Measurements from ENCODE around the gene SIKE1.
"Not testable (repeated sequence)": the region's sequence is repeated elsewhere in the genome, so short reads cannot be mapped to it uniquely, and the experiment has no call there.

The SIKE1 gene

GRCh38 chr1:114755006-114755931 lies 25.2 kb downstream of the SIKE1 start:
- peak; percentile 31 for DNase-seq (ENCODE audit: low read depth, low spot score)

DNA sequence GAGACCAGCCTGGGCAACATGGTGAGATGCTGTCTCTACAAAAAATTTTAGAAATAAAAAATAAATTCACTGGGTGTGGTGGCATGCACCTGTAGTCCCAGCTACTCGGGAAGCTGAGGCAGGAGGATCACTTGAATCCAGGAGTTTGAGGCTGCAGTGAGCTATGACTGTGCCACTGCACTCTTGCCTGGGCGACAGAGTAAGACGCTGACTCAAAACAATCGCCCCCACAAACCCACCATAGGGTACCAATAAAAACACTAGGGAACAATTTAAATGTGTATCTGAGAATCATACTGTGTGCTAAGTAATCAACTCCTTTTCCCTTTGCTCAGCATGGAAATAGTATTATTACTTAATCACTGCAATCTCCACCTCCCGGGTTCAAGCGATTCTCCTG lies 26.8 kb downstream of the SIKE1 start:
- DNase-seq (ENCODE audit: low read depth, low spot score), result not testable (repeated sequence)

DNA sequence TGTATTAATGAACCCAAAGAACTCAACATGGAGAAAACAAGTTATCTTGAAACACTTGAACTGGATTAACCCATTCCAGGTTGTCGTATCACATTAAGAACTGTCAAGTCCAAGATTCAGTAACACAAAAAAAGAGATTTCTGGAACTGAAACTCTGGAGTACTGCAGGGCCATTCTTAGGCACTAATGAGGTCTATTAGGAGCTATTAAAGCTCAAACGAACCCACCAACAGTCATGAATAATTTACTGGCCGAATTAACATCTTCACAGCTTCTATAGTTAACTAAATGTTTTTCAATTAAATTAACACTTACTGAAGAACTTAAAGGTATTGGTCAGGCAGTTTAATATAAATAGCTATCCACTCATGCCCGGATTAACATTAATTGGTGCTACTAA lies 27.3 kb downstream of the SIKE1 start:
- DNase-seq (ENCODE audit: low read depth, low spot score), result no peak

GRCh38 chr1:114750780-114751179 lies 29.7 kb downstream of the SIKE1 start:
- peak; percentile 67 for DNase-seq (ENCODE audit: low read depth, low spot score)

DNA sequence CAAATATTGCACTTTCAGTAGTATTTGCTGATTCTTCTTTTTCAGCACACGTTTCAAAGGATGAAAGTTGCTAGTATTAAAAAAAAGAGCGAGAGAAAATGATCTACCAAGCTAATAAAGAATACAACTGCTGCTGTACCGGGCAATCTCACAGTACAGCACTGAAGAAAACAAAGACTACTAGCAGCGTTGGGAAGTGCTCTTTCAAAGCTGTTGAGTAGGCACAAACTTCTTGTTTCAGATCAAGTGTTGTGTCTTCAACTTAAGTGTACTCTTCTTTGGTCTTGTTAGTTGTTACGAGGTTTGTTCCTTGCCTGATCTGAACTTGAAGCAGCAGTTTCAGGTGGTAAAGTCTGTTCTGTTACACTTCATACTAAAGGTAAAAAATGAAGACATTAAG lies 30.6 kb downstream of the SIKE1 start:
- no peak for DNase-seq (ENCODE audit: low read depth, low spot score)

GRCh38 chr1:114746450-114747121 lies 33.9 kb downstream of the SIKE1 start:
- no peak for DNase-seq (ENCODE audit: low read depth, low spot score)

- peak; percentile 43 for DNase-seq (ENCODE audit: low read depth, low spot score)
These were observed 35.2 kb downstream of the SIKE1 start for GRCh38 chr1:114745291-114745690.

- no peak for DNase-seq (ENCODE audit: low read depth, low spot score)
These were observed 38.3 kb downstream of the SIKE1 start for GRCh38 chr1:114741963-114742746.

DNA sequence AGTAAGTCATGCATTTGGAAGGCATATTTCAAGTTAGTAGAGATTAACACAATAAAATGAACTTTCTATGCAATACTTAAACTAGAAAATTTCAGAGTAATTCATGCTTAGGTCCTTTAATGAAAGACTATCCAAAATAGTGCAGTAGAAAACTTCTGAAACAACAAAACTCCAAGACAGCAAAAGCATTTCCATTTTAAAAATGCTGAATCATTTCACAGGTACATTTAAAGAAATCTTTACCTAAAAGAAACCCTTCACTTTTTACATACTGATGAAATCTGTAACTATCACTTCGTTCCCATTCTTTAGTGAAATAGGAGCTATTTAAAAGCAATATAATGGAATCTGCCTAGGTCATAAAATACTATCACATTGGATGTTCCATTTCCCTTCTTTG lies 40.2 kb downstream of the SIKE1 start:
- no peak for DNase-seq (ENCODE audit: low read depth, low spot score)

- DNase-seq (ENCODE audit: low read depth, low spot score), result no peak
These were observed 43.1 kb downstream of the SIKE1 start for GRCh38 chr1:114737314-114737849.

DNA sequence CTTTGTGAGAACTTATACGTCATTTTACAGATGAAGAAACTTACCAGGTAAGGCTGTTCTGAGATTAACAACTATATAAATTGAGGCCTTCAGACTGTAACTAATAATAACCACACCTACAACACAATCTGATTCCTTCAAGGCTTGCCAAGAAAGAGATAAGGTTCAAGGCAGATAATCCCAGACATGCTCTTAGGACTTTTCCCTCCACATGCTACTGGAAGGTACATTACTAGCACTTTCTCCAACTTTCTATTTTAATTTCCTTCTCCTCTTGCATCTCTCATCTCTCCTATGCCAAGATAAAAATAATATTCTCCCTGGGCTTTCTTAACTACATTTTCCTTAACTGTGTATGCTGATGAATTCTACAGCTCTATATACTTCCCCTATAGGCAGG lies 45.0 kb downstream of the SIKE1 start:
- DNase-seq (ENCODE audit: low read depth, low spot score), result no peak

DNA sequence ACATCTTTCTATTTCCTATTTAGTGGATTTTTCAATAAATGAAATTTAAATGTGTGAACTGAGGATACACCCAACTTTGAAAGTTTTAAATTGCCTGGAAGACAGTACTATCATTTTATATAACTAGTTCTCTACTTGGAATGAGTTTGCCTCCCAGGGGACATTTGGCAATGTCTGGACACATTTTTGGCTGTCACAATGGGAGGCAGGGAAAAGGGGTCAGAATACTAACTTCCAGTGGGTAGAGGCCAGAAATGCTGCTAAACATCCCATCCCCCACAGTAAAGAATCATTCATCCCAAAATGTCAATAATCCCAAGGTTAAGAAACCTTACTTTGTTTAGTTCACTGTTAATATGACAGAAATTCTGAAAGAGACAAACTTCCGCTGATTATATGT lies 50.7 kb downstream of the SIKE1 start:
- no peak for DNase-seq (ENCODE audit: low read depth, low spot score)

GRCh38 chr1:114728553-114728952 lies 51.9 kb downstream of the SIKE1 start:
- no peak for DNase-seq (ENCODE audit: low read depth, low spot score)

GRCh38 chr1:114725230-114725629 lies 55.3 kb downstream of the SIKE1 start:
- no peak for DNase-seq (ENCODE audit: low read depth, low spot score)

GRCh38 chr1:114723915-114724314 lies 56.6 kb downstream of the SIKE1 start:
- peak; percentile 5 for DNase-seq (ENCODE audit: low read depth, low spot score)

- DNase-seq (ENCODE audit: low read depth, low spot score), result no peak
These were observed 57.0 kb downstream of the SIKE1 start for GRCh38 chr1:114723457-114723856.

DNA sequence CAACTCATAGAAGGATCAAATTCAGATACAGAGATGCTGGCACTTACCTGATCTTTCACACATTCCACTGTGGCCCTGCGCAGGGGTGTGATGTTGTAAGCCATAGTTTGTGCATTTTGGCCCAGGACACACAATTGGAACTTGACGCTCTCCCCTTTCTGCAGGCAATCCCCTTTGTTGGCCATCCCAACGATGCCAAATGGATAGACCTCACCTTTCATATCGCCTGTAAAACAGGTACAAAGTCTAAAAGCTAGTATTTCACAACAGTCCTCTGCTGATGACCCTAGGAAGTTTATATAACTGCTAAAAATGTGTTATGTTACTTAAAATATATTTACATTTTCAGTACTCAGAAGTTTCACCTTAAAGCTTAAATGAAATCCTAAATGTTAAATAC lies 60.0 kb downstream of the SIKE1 start:
- DNase-seq (ENCODE audit: low read depth, low spot score), result no peak

Data from astrocyte of the hippocampus (primary cell).